Activated CD4-positive, CD25-positive, alpha-beta regulatory T cell treated with anti-CD3 and anti-CD28 coated beads, Interleukin-2, amount 50 U/mL, for 24 hours (primary cell): ENCODE data around the gene HIGD2A.

Experiments used
- ATAC-seq, 2 donors: fragments of 150-1000 bp; cut with Tn5 transposase; one replicate each; pipeline ENCODE4 v1.10.0; 2021; ENCODE audit warnings: mild to moderate bottlenecking in 1 of 2, moderate library complexity in 1 of 2

Gene HIGD2A

DNA sequence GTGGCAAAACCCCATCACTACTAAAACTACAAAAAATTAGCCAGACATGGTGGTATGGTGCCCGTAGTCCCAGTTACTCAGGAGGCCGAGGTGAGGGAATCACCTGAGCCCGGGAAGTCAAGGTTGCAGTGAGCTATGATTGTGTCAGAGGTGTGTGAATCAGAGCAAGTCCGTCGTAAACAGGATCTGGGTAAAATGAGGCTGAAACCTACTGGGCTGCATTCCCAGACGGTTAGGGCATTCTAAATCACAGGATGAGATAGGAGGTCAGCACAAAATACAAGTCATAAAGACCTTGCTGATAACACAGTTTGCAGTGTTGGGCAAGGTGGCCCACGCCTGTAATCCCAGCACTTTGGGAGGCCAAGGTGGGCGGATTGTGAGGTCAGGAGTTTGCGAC is 29.7 kb downstream of the HIGD2A start:
- ATAC-seq, result no peak

- ATAC-seq, result no peak
Observed at GRCh38 chr5:176420086-176420485, 31.5 kb downstream of the HIGD2A start.

- no peak for ATAC-seq
Observed at GRCh38 chr5:176420972-176421544, 32.5 kb downstream of the HIGD2A start.

GRCh38 chr5:176424181-176424580 is 35.6 kb downstream of the HIGD2A start:
- no peak for ATAC-seq

- no peak for ATAC-seq
Observed at GRCh38 chr5:176425138-176425537, 36.6 kb downstream of the HIGD2A start.

DNA sequence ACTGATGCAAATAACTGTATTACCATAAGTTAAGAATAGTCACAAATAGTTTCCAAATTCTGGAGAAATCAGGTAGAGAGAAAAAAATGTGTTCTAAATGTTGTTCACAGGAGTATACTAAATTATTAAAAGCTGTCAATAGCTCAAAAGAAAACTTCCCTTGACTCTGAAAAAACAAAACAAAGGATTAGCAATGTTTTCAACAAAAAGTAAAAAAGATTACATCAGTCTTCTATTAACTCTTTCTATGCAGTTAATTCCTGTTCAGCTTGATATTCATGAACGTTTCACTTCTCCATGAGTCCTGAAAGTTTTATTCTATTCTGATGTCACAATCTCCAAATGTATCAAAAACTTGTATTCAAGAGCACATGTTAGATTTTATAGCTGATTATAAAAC is 37.2 kb downstream of the HIGD2A start:
- ATAC-seq, result no peak

DNA sequence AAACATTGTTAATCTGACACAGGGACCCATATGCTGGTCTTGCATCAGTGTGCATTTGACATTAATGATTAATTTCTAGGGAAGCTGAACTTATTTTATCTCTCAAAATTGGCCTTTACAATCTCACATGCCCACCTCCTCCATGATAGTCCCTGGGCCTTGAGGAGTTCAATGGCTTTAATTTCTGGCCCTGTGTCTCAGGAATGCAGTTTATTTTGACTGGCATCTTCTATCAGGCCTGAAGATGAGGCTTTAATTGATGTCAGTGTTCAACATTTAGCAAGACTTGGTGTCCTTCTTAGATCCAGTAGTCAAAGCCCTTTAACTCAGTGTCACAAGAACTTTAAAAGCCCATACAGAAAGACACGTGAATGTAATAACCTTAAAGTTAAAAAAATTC is 38.3 kb downstream of the HIGD2A start:
- no peak for ATAC-seq

DNA sequence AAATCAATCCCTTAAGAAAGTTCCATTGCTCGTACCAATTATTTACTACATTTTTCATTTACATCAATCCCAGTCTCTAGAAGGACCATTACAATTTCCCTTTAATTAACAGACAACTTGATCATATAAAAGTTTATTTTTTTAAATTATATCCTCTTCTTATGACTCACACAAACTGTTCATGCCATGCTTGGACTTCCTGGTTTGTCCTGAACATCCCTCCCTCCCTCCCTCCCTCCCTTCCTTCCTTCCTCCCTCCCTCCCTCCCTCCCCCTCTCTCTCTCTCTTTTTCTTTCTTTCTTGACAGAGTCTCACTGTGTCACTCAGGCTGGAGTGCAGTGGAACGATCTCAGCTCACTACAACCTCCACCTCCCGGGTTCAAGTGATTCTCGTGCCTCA is 39.4 kb downstream of the HIGD2A start:
- no peak for ATAC-seq

DNA sequence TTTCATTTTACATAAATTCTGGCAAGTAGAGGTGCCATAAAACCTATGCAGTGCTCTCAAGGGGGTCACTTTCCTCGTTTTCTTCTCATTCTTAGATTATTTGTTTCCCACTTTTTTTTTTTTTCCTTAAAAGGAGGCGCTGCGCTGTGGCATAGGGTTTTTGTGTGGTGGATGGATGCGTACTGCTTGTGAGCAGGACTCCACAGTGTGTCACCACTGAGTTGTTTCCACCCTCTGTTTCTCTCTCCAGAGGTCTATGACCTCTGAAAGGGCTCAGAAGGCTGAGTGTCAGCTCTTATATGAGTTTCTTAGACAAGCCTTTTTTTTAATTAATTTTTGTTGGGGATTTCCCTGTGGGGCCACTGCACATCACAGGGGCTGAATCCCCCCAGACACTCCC is 41.4 kb downstream of the HIGD2A start:
- ATAC-seq, result no peak

DNA sequence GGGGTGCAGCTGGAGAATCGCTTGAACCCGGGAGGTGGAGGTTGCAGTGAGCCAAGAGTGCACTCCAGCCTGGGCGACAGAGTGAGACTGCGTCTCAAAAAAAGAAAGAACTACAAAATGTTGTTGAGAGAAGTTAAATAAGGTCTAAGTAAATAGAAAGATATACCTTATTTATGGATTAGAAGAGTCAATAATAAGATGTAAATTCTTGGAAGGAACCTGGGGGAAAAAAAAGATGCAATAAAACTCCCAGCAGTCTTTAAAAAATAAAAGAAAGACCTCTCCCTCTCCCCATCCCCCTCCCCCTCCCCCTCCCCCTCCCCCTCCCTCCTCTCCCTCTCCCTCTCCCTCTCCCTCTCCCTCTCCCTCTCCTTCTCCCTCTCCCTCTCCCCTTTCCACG is 44.2 kb downstream of the HIGD2A start:
- ATAC-seq, result no peak

- ATAC-seq, result peak in 1 of 2 donors; percentile 36
Observed at GRCh38 chr5:176436656-176437055, 48.1 kb downstream of the HIGD2A start.

- no peak for ATAC-seq
Observed at GRCh38 chr5:176438959-176439757, 50.6 kb downstream of the HIGD2A start.
